HG03575 (cell line): ENCODE data around the gene OGG1.

ENCODE experiments used
- ATAC-seq: cut with Tn5 transposase; IDR thresholded peaks from one replicate; pipeline ENCODE4 v1.9.1; 2021; ENCODE audit not compliant: unreplicated experiment, insufficient number of reproducible peaks, low FRiP score; ENCODE audit errors: extremely low read depth

OGG1 gene

GRCh38 chr3:9725775-9726515 lies 23.8 kb upstream of the OGG1 start:
- ATAC-seq = no peak

- no peak for ATAC-seq
Measured at GRCh38 chr3:9727041-9727595, 22.6 kb upstream of the OGG1 start.

- no peak for ATAC-seq
Measured at GRCh38 chr3:9727743-9728142, 22.0 kb upstream of the OGG1 start.

- ATAC-seq = no peak
Measured at GRCh38 chr3:9729419-9729818, 20.3 kb upstream of the OGG1 start.

GRCh38 chr3:9730657-9731205 lies 19.0 kb upstream of the OGG1 start:
- ATAC-seq = peak; percentile 21

GRCh38 chr3:9731206-9732079 lies 18.3 kb upstream of the OGG1 start, which contains the start of gene BRPF1:
TSS of gene BRPF1 (plus strand) at chr3:9731735. CDS start at chr3:9734141, 2,406 bp downstream.
- ATAC-seq = peak; percentile 57

- no peak for ATAC-seq
Measured at GRCh38 chr3:9732080-9732739, 17.5 kb upstream of the OGG1 start.

GRCh38 chr3:9732740-9733115 lies 17.0 kb upstream of the OGG1 start:
- ATAC-seq = no peak

- no peak for ATAC-seq
Measured at GRCh38 chr3:9736831-9737230, 12.9 kb upstream of the OGG1 start.

GRCh38 chr3:9739181-9739580 lies 10.6 kb upstream of the OGG1 start:
- no peak for ATAC-seq

- ATAC-seq = no peak
Measured at GRCh38 chr3:9742560-9742959, 7.2 kb upstream of the OGG1 start.

- ATAC-seq = no peak
Measured at GRCh38 chr3:9743548-9743947, 6.2 kb upstream of the OGG1 start.

- ATAC-seq = no peak
Measured at GRCh38 chr3:9744162-9744561, 5.6 kb upstream of the OGG1 start.

- ATAC-seq = no peak
Measured at GRCh38 chr3:9745521-9745920, 4.2 kb upstream of the OGG1 start.

GRCh38 chr3:9746330-9746729 lies 3.4 kb upstream of the OGG1 start:
- no peak for ATAC-seq

- ATAC-seq = no peak
Measured at GRCh38 chr3:9747267-9747666, 2.5 kb upstream of the OGG1 start.

GRCh38 chr3:9748031-9748430 lies 1.7 kb upstream of the OGG1 start:
- ATAC-seq = no peak

- ATAC-seq = no peak
Measured at GRCh38 chr3:9749296-9749644, 482 bp upstream of the OGG1 start.
